ENCODE data around the gene KAT8. TPM values are rescaled to one million over a fixed set of nuclear protein-coding genes. Genes with fewer than 3 reads are reported as not detected.

The KAT8 gene
- total and polyA plus RNA-seq, 2 of the 13 experiments (the other 11 are each of a cell fraction or from before 2014, with no cell fraction given) = 79.0 to 84.2 TPM

GRCh38 chr16:31105677-31106213 lies 11.7 kb upstream of the KAT8 start (continued):
- TF ChIP-seq, protein P1, sequence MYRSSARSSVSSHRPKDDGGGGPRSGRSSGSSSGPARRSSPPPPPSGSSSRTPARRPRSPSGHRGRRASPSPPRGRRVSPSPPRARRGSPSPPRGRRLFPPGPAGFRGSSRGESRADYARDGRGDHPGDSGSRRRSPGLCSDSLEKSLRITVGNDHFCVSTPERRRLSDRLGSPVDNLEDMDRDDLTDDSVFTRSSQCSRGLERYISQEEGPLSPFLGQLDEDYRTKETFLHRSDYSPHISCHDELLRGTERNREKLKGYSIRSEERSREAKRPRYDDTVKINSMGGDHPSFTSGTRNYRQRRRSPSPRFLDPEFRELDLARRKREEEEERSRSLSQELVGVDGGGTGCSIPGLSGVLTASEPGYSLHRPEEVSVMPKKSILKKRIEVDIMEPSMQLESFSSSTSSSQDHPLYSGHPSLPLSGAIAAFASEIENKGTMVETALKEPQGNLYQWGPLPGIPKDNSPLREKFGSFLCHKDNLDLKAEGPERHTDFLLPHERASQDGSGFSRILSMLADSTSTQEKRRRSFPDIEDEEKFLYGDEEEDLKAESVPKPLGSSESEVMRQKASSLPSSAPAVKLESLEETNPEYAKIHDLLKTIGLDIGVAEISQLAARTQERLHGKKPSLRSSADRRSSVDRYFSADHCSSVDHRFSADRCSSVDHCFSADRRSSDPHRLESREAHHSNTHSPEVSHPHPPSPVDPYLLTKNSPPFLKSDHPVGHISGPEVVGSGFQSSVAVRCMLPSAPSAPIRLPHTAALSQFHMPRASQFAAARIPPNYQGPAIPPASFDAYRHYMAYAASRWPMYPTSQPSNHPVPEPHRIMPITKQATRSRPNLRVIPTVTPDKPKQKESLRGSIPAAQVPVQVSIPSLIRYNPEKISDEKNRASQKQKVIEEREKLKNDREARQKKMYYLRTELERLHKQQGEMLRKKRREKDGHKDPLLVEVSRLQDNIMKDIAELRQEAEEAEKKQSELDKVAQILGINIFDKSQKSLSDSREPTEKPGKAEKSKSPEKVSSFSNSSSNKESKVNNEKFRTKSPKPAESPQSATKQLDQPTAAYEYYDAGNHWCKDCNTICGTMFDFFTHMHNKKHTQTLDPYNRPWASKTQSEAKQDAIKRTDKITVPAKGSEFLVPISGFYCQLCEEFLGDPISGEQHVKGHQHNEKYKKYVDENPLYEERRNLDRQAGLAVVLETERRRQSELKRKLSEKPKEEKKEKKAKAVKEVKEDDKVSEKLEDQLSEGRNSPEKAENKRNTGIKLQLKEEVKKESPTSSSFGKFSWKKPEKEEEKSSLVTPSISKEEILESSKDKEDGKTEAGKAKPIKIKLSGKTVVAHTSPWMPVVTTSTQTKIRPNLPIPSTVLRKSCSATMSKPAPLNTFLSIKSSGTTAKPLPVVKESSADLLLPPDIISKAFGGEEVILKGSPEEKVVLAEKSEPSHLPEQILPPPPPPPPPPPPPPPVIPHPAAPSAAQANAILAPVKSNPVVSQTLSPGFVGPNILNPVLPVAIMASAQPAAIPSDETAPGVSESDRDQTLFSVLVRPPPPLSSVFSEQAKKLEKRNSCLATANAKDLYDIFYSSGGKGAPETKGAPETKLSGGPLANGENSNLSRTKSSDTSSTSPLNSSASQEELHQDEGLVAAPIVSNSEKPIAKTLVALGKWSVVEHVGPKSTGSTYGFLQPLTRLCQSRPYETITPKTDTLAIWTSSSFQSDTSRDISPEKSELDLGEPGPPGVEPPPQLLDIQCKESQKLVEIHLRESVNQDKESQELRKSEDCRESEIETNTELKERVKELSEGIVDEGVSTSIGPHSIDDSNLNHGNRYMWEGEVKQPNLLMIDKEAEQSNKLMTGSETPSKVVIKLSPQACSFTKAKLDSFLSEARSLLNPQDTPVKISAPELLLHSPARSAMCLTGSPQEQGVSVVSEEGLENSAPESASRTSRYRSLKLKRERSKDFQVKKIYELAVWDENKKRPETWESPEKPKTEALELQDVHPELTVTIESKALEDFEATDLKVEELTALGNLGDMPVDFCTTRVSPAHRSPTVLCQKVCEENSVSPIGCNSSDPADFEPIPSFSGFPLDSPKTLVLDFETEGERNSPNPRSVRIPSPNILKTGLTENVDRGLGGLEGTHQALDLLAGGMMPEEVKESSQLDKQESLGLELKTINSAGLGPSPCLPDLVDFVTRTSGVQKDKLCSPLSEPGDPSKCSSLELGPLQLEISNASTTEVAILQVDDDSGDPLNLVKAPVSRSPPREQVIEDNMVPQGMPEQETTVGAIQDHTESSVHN (CRISPR knock-in tag; IDR thresholded peaks at IDR 0.05) = peak; percentile 98
- no peak for TF ChIP-seq MAFK (conservative IDR thresholded peaks at IDR 0.05 in 1 of 2, IDR thresholded peaks at IDR 0.05 in 1 of 2; ENCODE audit: low read length in 2 of 2)
- 0 out of 2 replicates have a peak, but pooled peaks have one; percentile 63 for TF ChIP-seq ZNF484 (CRISPR knock-in tag; IDR thresholded peaks at IDR 0.05; ENCODE audit: borderline replicate concordance, low read depth)
- TF ChIP-seq ZBTB3 (CRISPR knock-in tag; IDR thresholded peaks at IDR 0.05; ENCODE audit: borderline replicate concordance, low read depth) = no peak; the same call in 1 of the 2 replicates
- peak; percentile 84 for TF ChIP-seq ZSCAN25 (CRISPR knock-in tag; IDR thresholded peaks at IDR 0.05)
- peak; percentile 73; the same call in 1 of the 2 replicates for TF ChIP-seq FUBP1 (CRISPR knock-in tag; IDR thresholded peaks at IDR 0.05; ENCODE audit: borderline replicate concordance)
- peak; percentile 93 for TF ChIP-seq ZNF709 (CRISPR knock-in tag; IDR thresholded peaks at IDR 0.05)
- TF ChIP-seq SYNCRIP (IDR thresholded peaks at IDR 0.05; ENCODE audit: insufficient read depth, low read depth, low read length) = no peak
- peak; percentile 94 for TF ChIP-seq ZNF746 (CRISPR knock-in tag; IDR thresholded peaks at IDR 0.05)
- no peak for TF ChIP-seq SUZ12 (IDR thresholded peaks at IDR 0.05; ENCODE audit: low read depth, low read length)
- peak; percentile 100 for TF ChIP-seq NCOA1 (CRISPR knock-in tag; IDR thresholded peaks at IDR 0.05)
- TF ChIP-seq TRIM22 (IDR thresholded peaks at IDR 0.05) = no peak
- TF ChIP-seq, protein P2, sequence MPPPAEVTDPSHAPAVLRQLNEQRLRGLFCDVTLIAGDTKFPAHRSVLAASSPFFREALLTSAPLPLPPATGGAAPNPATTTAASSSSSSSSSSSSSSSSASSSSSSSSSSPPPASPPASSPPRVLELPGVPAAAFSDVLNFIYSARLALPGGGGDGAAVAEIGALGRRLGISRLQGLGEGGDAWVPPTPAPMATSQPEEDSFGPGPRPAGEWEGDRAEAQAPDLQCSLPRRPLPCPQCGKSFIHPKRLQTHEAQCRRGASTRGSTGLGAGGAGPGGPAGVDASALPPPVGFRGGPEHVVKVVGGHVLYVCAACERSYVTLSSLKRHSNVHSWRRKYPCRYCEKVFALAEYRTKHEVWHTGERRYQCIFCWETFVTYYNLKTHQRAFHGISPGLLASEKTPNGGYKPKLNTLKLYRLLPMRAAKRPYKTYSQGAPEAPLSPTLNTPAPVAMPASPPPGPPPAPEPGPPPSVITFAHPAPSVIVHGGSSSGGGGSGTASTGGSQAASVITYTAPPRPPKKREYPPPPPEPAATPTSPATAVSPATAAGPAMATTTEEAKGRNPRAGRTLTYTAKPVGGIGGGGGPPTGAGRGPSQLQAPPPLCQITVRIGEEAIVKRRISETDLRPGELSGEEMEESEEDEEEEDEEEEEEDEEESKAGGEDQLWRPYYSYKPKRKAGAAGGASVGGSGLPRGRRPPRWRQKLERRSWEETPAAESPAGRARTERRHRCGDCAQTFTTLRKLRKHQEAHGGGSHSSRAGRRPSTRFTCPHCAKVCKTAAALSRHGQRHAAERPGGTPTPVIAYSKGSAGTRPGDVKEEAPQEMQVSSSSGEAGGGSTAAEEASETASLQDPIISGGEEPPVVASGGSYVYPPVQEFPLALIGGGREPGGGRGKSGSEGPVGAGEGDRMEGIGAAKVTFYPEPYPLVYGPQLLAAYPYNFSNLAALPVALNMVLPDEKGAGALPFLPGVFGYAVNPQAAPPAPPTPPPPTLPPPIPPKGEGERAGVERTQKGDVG (CRISPR knock-in tag; IDR thresholded peaks at IDR 0.05; ENCODE audit: borderline replicate concordance) = 0 out of 2 replicates have a peak, but pooled peaks have one; percentile 33
- TF ChIP-seq NFE2L2 (IDR thresholded peaks at IDR 0.05; ENCODE audit: low read length) = no peak

Data from HepG2 (cell line).